H1 (cell line): ENCODE results near the gene XIRP1. TPM values are rescaled to one million over a fixed set of nuclear protein-coding genes. Genes with fewer than 3 reads are reported as not detected.

ENCODE experiments used
- CTCF ChIA-PET: fragments of 300-600 bp; sonication (Branson Sonifier 250); formaldehyde crosslinking; loops from one replicate; lab custom pipeline; 2021; ENCODE audit not compliant: partially characterized antibody; lab: Charles Lee
- POLR2A ChIA-PET: fragments of 300-600 bp; sonication (Branson Sonifier 250); formaldehyde crosslinking; loops from one replicate; lab custom pipeline; 2021; ENCODE audit warnings: inconsistent platforms; ENCODE audit not compliant: partially characterized antibody; lab: Charles Lee
- DNase-seq, 2 experiments: peaks; one replicate each; pipeline versions ENCODE4 v3.0.0 to v3.0.0-alpha.2; 2010 to 2022; ENCODE audit warnings: low spot score in 2 of 2, low read depth in 1 of 2, mixed read lengths in 1 of 2
- FAIRE-seq: peaks from 2 replicates; lab custom pipeline; 2011; peaks lifted over from hg19 to GRCh38; lab: Jason Lieb, UNC
- H2AFZ ChIP-seq: 2 replicates; pipeline ENCODE4 v1.8.1; 2012; ENCODE audit warnings: low read length, inconsistent platforms
- H2AK5ac ChIP-seq: 2 replicates; pipeline ENCODE4 v1.6.1; 2013; ENCODE audit warnings: low read depth, low read length
- H2BK120ac ChIP-seq: replicated peaks from 2 replicates; pipeline ENCODE3; 2013; ENCODE audit warnings: low read depth, low read length, inconsistent platforms
- H2BK12ac ChIP-seq: 2 replicates; pipeline ENCODE4 v1.6.1; 2013; ENCODE audit warnings: low read depth, low read length
- H2BK15ac ChIP-seq: 2 replicates; pipeline ENCODE4 v1.6.1; 2013; ENCODE audit warnings: low read length
- H2BK20ac ChIP-seq: 2 replicates; pipeline ENCODE4 v1.6.1; 2013; ENCODE audit warnings: low read length
- H2BK5ac ChIP-seq: 2 replicates; pipeline ENCODE4 v1.6.1; 2013; ENCODE audit warnings: low read depth, low read length
- H3K14ac ChIP-seq: 2 replicates; pipeline ENCODE4 v1.6.1; 2013; ENCODE audit warnings: inconsistent platforms; ENCODE audit not compliant: insufficient read length
- H3K18ac ChIP-seq: 2 replicates; pipeline ENCODE4 v1.6.1; 2013; ENCODE audit warnings: low read length; ENCODE audit errors: extremely low read depth
- H3K23ac ChIP-seq: 2 replicates; pipeline ENCODE4 v1.6.1; 2013; ENCODE audit warnings: inconsistent platforms; ENCODE audit not compliant: insufficient read length
- H3K23me2 ChIP-seq: 2 replicates; pipeline ENCODE4 v1.6.1; 2013; ENCODE audit warnings: low read depth, low read length
- H3K27ac ChIP-seq: 2 replicates; pipeline ENCODE4 v1.6.1; 2011; ENCODE audit warnings: low read depth, low read length, inconsistent platforms
- H3K27me3 ChIP-seq, 4 experiments: replicated peaks in 1 of 4; 1 replicate in 1 of 4; 2 replicates in 3 of 4; pipeline versions ENCODE4 v1.6.1 to v1.8.1; 2011 to 2013; ENCODE audit warnings: low read length in 3 of 4, mild to moderate bottlenecking in 3 of 4, inconsistent platforms in 2 of 4, mixed read lengths in 2 of 4, moderate library complexity in 1 of 4; ENCODE audit not compliant: control insufficient read depth in 3 of 4, insufficient read depth in 3 of 4; ENCODE audit errors: extremely low read depth in 1 of 4
- H3K36me3 ChIP-seq, 4 experiments: 2 replicates each; pipeline versions ENCODE4 v1.6.1 to v1.8.1; 2011 to 2013; ENCODE audit warnings: mild to moderate bottlenecking in 4 of 4, low read length in 3 of 4, moderate library complexity in 2 of 4, control low read depth in 1 of 4, inconsistent platforms in 1 of 4; ENCODE audit not compliant: insufficient read depth in 4 of 4, control insufficient read depth in 2 of 4
- H3K4ac ChIP-seq: replicated peaks from 2 replicates; pipeline ENCODE3; 2013; ENCODE audit warnings: low read length, low read depth, mixed read lengths, inconsistent platforms; ENCODE audit not compliant: insufficient read length
- H3K4me1 ChIP-seq, 4 experiments: replicated peaks in 1 of 4; 1 replicate in 1 of 4; 2 replicates in 3 of 4; pipeline versions ENCODE4 v1.6.1 to v1.8.1; 2011 to 2013; ENCODE audit warnings: low read length in 3 of 4, inconsistent platforms in 2 of 4, mixed read lengths in 1 of 4; ENCODE audit not compliant: insufficient read depth in 4 of 4, control insufficient read depth in 3 of 4
- H3K4me2 ChIP-seq, 2 experiments: 2 replicates each; pipeline versions ENCODE4 v1.6.1 to v1.8.1; 2011 to 2013; ENCODE audit warnings: low read depth in 2 of 2, low read length in 2 of 2, control low read depth in 1 of 2, inconsistent platforms in 1 of 2, mild to moderate bottlenecking in 1 of 2; ENCODE audit not compliant: insufficient read depth in 1 of 2
- H3K4me3 ChIP-seq, 4 experiments: fragments of 200-600, 300-600 bp in 1 of 4; sonication (generic), shearing (Covaris generic), sonication (Bioruptor Twin) in 1 of 4; 2 replicates each; pipeline versions ENCODE4 v1.5.1 to v1.8.1; 2011 to 2016; ENCODE audit warnings: low read length in 4 of 4, low read depth in 3 of 4, control low read depth in 2 of 4, inconsistent platforms in 2 of 4, mild to moderate bottlenecking in 2 of 4, mixed read lengths in 1 of 4, moderate library complexity in 1 of 4; ENCODE audit not compliant: insufficient read depth in 2 of 4; ENCODE audit errors: extremely low read depth in 1 of 4
- H3K56ac ChIP-seq: replicated peaks from 2 replicates; pipeline ENCODE3; 2013; ENCODE audit warnings: low read depth, mild to moderate bottlenecking, mixed read lengths, low read length, inconsistent platforms; ENCODE audit not compliant: insufficient read length
- H3K79me1 ChIP-seq: 2 replicates; pipeline ENCODE4 v1.6.1; 2013; ENCODE audit warnings: low read depth, low read length, control low read depth
- H3K79me2 ChIP-seq, 2 experiments: 2 replicates each; pipeline versions ENCODE4 v1.6.1 to v1.8.1; 2012 to 2013; ENCODE audit warnings: low read length in 2 of 2, mild to moderate bottlenecking in 2 of 2, inconsistent platforms in 1 of 2; ENCODE audit not compliant: insufficient read depth in 2 of 2, control insufficient read depth in 1 of 2
- H3K9ac ChIP-seq, 4 experiments: replicated peaks in 1 of 4; 1 replicate in 1 of 4; 2 replicates in 3 of 4; pipeline versions ENCODE4 v1.6.1 to v1.8.1; 2011 to 2013; ENCODE audit warnings: low read depth in 3 of 4, low read length in 3 of 4, control low read depth in 2 of 4, mild to moderate bottlenecking in 2 of 4, moderate library complexity in 2 of 4, inconsistent platforms in 1 of 4; ENCODE audit errors: extremely low read depth in 1 of 4
- H3K9me3 ChIP-seq, 2 experiments: 2 replicates each; pipeline versions ENCODE4 v1.6.1 to v1.8.1; 2012 to 2013; ENCODE audit warnings: mild to moderate bottlenecking in 2 of 2, moderate library complexity in 2 of 2, control low read depth in 1 of 2, inconsistent platforms in 1 of 2, low read depth in 1 of 2, low read length in 1 of 2, mixed read lengths in 1 of 2; ENCODE audit not compliant: insufficient read depth in 2 of 2
- H4K20me1 ChIP-seq, 2 experiments: replicated peaks in 1 of 2; 2 replicates each; pipeline versions ENCODE3 to v1.8.1; 2011 to 2013; ENCODE audit warnings: inconsistent platforms in 2 of 2, low read length in 2 of 2, mild to moderate bottlenecking in 1 of 2; ENCODE audit not compliant: insufficient read depth in 2 of 2, control insufficient read depth in 1 of 2
- H4K5ac ChIP-seq: 2 replicates; pipeline ENCODE4 v1.6.1; 2013; ENCODE audit warnings: low read length, low read depth, mixed read lengths, inconsistent platforms; ENCODE audit not compliant: insufficient read length
- H4K8ac ChIP-seq: 2 replicates; pipeline ENCODE4 v1.8.0; 2013; ENCODE audit warnings: mild to moderate bottlenecking, moderate library complexity, low read length, inconsistent platforms; ENCODE audit not compliant: insufficient read depth; ENCODE audit errors: extremely low read depth
- H4K91ac ChIP-seq: replicated peaks from 2 replicates; pipeline ENCODE3; 2013; ENCODE audit warnings: low read length, mixed read lengths, inconsistent platforms; ENCODE audit not compliant: insufficient read length
- ATF2 ChIP-seq: IDR thresholded peaks from 2 replicates; pipeline ENCODE4 v1.6.1; 2012; ENCODE audit warnings: low read length, inconsistent platforms
- WGBS, 2 experiments: shearing (Covaris generic) in 1 of 2; methylation state at CpG; one replicate each; pipeline versions ENCODE4 v1.1.6 to v1.1.7; 2013 to 2015; ENCODE audit warnings: low lambda C conversion rate in 2 of 2, mixed read lengths in 2 of 2, inconsistent platforms in 1 of 2, low coverage in 1 of 2, missing lambda C conversion rate in 1 of 2; ENCODE audit not compliant: insufficient replicate concordance in 2 of 2, insufficient coverage in 1 of 2, insufficient read length in 1 of 2; ENCODE audit errors: extremely low coverage in 1 of 2, missing lambda C conversion rate in 1 of 2; 5-methylcytosine and 5-hydroxymethylcytosine counted together
- polyA plus RNA-seq, 7 experiments: library from polyadenylated mRNA; depleted of rRNA in 3 of 7; stranded (reverse) in 5 of 7; unstranded in 2 of 7; fragments of >200 nt in 5 of 7; fragments of 200-250 nt in 2 of 7; gene quantifications; 1 replicate in 5 of 7; 2 replicates in 1 of 7; 4 replicates in 1 of 7; pipeline versions ENCODE4 v1.2.1 to v1.2.3, GENCODE V29; 2011 to 2013; ENCODE audit warnings: missing spikeins in 2 of 7, mixed read lengths in 2 of 7
- total RNA-seq: library from RNA; stranded (reverse); fragmentation: NEBNext Ultra II Directional; extraction: Animal tissue kit (Norgen Biotek cat#: 25700); gene quantifications from 2 replicates; pipeline ENCODE4 v1.2.1, GENCODE V29; 2021

XIRP1 gene
- total and polyA plus RNA-seq, 2 of the 8 experiments (the other 6 are each of a cell fraction or from before 2014, with no cell fraction given), result not detected

- no peak overlapping the region for H3K27ac ChIP-seq
- no peak overlapping the region for H4K8ac ChIP-seq
- peaks cover 2% of the 10 kb centered on the region; the same call in 1 of the 2 replicates for H3K23me2 ChIP-seq
- FAIRE-seq (no peak), DNase-seq (no peak)
- ChIA-PET POLR2A (interaction anchor here (0.6 to 1.7 kb wide), 2 partner anchors 76 to 224 kb away, joined by 3 read pairs; partner anchors contain the start of genes GORASP1, RPSA and TTC21A), CTCF (interaction anchor here (0.5 to 18.0 kb wide), 6 partner anchors 11 to 101 kb away, joined by 3 to 767 read pairs (median 12); partner anchors contain the start of genes CX3CR1 and TTC21A)
- H2BK15ac ChIP-seq, result peak overlapping the region; percentile 53; the same call in 1 of the 2 replicates
- H3K79me1 ChIP-seq, result no peaks in the 10 kb centered on the region
- no peak overlapping the region for H3K9ac ChIP-seq
- H3K9me3 ChIP-seq, result no peaks in the 10 kb centered on the region
- no peak overlapping the region for H4K91ac ChIP-seq
- H4K20me1 ChIP-seq, result peaks cover 0 to 1% of the 10 kb centered on the region in 2 experiments
- H3K79me2 ChIP-seq, result no peaks in the 10 kb centered on the region
- H2BK20ac ChIP-seq, result 0 out of 2 replicates have a peak overlapping the region, but pooled peaks have one; percentile 34
- H3K27me3 ChIP-seq, result peaks cover 0 to 12% (median 10%) of the 10 kb centered on the region in 4 experiments; a peak in 6 of 7 replicates
- H3K23ac ChIP-seq, result no peak overlapping the region
- no peak overlapping the region for H2AFZ ChIP-seq
- no peak overlapping the region for H3K56ac ChIP-seq
- H2BK5ac ChIP-seq, result no peak overlapping the region; the same call in 1 of the 2 replicates
- WGBS, 2 experiments, result 92% methylated on average over 12 of the region's 12 CpGs; no CpG with 5 or more reads in 1 of the 2 experiments
- no peak overlapping the region for H3K4ac ChIP-seq
- no peaks in the 10 kb centered on the region for H3K36me3 ChIP-seq
- H3K4me2 ChIP-seq, result no peak overlapping the region
- H2BK12ac ChIP-seq, result peak overlapping the region; percentile 30; the same call in 1 of the 2 replicates
- no peak overlapping the region for H4K5ac ChIP-seq
- H3K4me3 ChIP-seq, result no peak overlapping the region
- peaks cover 3 to 18% (median 11%) of the 10 kb centered on the region in 4 experiments for H3K4me1 ChIP-seq
- H2AK5ac ChIP-seq, result no peak overlapping the region
- H3K14ac ChIP-seq, result no peak overlapping the region
- H3K18ac ChIP-seq, result no peak overlapping the region
- no peak overlapping the region for H2BK120ac ChIP-seq
- TF ChIP-seq ATF2, result no peak
Observed at GRCh38 chr3:39183211-39184080, 8.9 kb downstream of the XIRP1 start.
